AG04449 (cell line): ENCODE results near the gene SLC50A1.

Experiments
- CTCF ChIA-PET: fragments of 350-600 bp; formaldehyde crosslinking; extraction: SDS; loops from one replicate; lab custom pipeline; 2021; ENCODE audit warnings: antibody characterized with exemption; lab: Yijun Ruan, JAX
- POLR2A ChIA-PET: fragments of 400-600, 350-600 bp; formaldehyde crosslinking; extraction: SDS; loops from one replicate; lab custom pipeline; 2020; ENCODE audit warnings: antibody characterized with exemption, inconsistent platforms; lab: Yijun Ruan, JAX
- DNase-seq: peaks from one replicate; pipeline ENCODE4 v3.0.0-alpha.2; 2010; ENCODE audit warnings: low read depth, low spot score
- H3K4me3 ChIP-seq: 2 replicates; pipeline ENCODE4 v1.5.1; 2011; ENCODE audit warnings: low read depth, mild to moderate bottlenecking, control low read depth, low read length
- CTCF ChIP-seq: IDR thresholded peaks from one replicate; pipeline ENCODE4 v1.5.1; 2011; ENCODE audit warnings: mild to moderate bottlenecking, moderate library complexity, low read length, control low read depth, inconsistent platforms; ENCODE audit not compliant: insufficient read depth; ENCODE audit errors: missing control alignments

The SLC50A1 gene

GRCh38 chr1:155120253-155120652 is 15.4 kb upstream of the SLC50A1 start:
- no peak for DNase-seq
- CTCF ChIA-PET = interaction anchor here (1.2 to 3.0 kb wide), 3 partner anchors 29 to 47 kb away, joined by 5 to 19 read pairs (median 6); no protein-coding TSS in a partner anchor
- H3K4me3 ChIP-seq = no peak overlapping the region
- POLR2A ChIA-PET = no interaction called here
- TF ChIP-seq CTCF = no peak

- H3K4me3 ChIP-seq = no peak overlapping the region
- ChIA-PET CTCF (interaction anchor here (1.1 to 3.0 kb wide), 4 partner anchors 30 to 49 kb away, joined by 3 to 19 read pairs (median 4); no protein-coding TSS in a partner anchor), POLR2A (no interaction called here)
- DNase-seq = no peak
- TF ChIP-seq CTCF = no peak
These were observed 14.4 kb upstream of the SLC50A1 start for GRCh38 chr1:155121249-155121648.

GRCh38 chr1:155122308-155122707 is 13.3 kb upstream of the SLC50A1 start:
- no peak for TF ChIP-seq CTCF
- no peak for DNase-seq
- POLR2A ChIA-PET = no interaction called here
- CTCF ChIA-PET = interaction anchor here (1.1 to 3.0 kb wide), 6 partner anchors 31 to 53 kb away, joined by 3 to 19 read pairs (median 4); partner anchors contain the start of gene KRTCAP2
- no peak overlapping the region for H3K4me3 ChIP-seq

- CTCF ChIA-PET = interaction anchor here (0.7 to 8.0 kb wide), 2 partner anchors 32 to 124 kb away, joined by 3 to 52 read pairs; no protein-coding TSS in a partner anchor
- H3K4me3 ChIP-seq = no peak overlapping the region
- no peak for TF ChIP-seq CTCF
- POLR2A ChIA-PET = no interaction called here
- DNase-seq = no peak
These were observed 11.9 kb upstream of the SLC50A1 start for GRCh38 chr1:155123801-155124200.

- TF ChIP-seq CTCF = no peak
- H3K4me3 ChIP-seq = no peak overlapping the region
- no peak for DNase-seq
- POLR2A ChIA-PET = no interaction called here
- CTCF ChIA-PET = interaction anchor here (1.2 to 8.0 kb wide), 5 partner anchors 9 to 48 kb away, joined by 3 to 52 read pairs (median 5); partner anchors contain the start of gene KRTCAP2
These were observed 10.9 kb upstream of the SLC50A1 start for GRCh38 chr1:155124503-155125463.

GRCh38 chr1:155125511-155125945 is 10.1 kb upstream of the SLC50A1 start:
- ChIA-PET POLR2A (no interaction called here), CTCF (interaction anchor here (1.2 to 8.0 kb wide), 5 partner anchors 10 to 47 kb away, joined by 3 to 52 read pairs (median 5); partner anchors contain the start of gene KRTCAP2)
- DNase-seq = no peak
- no peak overlapping the region for H3K4me3 ChIP-seq
- TF ChIP-seq CTCF = no peak
